Forelimb muscle (tissue), 1 donor: ENCODE data around the gene FAM174A. TPM values are rescaled to one million over a fixed set of nuclear protein-coding genes. Genes with fewer than 3 reads are reported as not detected.

Experiments
- DNase-seq: peaks from one replicate; pipeline ENCODE4 v3.0.0-alpha.2; 2013; ENCODE audit warnings: low read depth
- polyA plus RNA-seq: library from polyadenylated mRNA; unstranded; fragments of 120-200 nt; gene quantifications from one replicate; pipeline ENCODE4 v1.2.1, GENCODE V29; 2013; ENCODE audit not compliant: insufficient read length

The FAM174A gene
- polyA plus RNA-seq, result 37.4 TPM

DNA sequence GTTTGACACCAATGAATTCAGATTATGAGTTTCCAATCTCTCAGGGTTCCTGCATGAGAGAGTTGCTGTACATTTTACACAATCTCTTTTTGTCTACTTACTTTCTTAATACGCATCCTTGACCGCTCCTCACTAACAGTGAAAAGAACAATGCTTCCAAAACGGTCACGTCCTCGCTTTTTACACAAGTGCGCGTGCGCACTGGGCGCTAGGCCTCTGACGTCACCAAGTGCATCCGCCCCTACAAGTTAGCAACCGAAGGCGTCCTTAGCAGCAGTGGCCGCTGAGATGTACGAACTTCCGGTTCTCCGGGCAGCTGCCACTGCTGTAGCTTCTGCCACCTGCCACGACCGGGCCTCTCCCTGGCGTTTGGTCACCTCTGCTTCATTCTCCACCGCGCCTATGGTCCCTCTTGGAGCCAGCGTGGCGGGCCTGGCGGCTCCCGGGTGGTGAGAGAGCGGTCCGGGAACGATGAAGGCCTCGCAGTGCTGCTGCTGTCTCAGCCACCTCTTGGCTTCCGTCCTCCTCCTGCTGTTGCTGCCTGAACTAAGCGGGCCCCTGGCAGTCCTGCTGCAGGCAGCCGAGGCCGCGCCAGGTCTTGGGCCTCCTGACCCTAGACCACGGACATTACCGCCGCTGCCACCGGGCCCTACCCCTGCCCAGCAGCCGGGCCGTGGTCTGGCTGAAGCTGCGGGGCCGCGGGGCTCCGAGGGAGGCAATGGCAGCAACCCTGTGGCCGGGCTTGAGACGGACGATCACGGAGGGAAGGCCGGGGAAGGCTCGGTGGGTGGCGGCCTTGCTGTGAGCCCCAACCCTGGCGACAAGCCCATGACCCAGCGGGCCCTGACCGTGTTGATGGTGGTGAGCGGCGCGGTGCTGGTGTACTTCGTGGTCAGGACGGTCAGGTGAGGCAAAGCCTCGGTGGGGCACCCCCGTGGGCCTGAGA, at the start of gene FAM174A:
TSS of gene FAM174A (plus strand) at position 315 of the 946 bp plus-strand sequence. CDS start at position 472, 157 bp downstream.
- peak; percentile 98 for DNase-seq

- no peak for DNase-seq
Observed at GRCh38 chr5:100493996-100494395, 41.2 kb upstream of the FAM174A start.

GRCh38 chr5:100496296-100496695, 38.9 kb upstream of the FAM174A start:
- no peak for DNase-seq

DNA sequence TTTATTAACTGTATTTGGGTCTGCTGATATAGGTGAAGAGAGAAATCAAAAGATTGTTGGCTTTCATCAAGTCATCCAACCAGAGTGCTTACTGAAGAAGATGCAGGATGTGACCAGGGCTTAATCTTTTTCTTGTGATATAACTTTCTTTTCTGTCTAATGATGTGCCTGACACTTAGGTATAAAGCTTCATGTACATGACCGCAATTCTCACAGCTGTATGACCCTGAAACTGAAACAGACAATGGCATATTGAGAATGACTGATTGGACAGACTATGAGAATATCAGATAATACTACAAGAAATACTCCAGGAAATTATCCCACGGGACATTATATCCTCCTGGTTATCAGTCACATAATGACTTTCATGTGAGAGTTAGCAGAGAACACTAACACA, 32.5 kb upstream of the FAM174A start:
- DNase-seq, result no peak

DNA sequence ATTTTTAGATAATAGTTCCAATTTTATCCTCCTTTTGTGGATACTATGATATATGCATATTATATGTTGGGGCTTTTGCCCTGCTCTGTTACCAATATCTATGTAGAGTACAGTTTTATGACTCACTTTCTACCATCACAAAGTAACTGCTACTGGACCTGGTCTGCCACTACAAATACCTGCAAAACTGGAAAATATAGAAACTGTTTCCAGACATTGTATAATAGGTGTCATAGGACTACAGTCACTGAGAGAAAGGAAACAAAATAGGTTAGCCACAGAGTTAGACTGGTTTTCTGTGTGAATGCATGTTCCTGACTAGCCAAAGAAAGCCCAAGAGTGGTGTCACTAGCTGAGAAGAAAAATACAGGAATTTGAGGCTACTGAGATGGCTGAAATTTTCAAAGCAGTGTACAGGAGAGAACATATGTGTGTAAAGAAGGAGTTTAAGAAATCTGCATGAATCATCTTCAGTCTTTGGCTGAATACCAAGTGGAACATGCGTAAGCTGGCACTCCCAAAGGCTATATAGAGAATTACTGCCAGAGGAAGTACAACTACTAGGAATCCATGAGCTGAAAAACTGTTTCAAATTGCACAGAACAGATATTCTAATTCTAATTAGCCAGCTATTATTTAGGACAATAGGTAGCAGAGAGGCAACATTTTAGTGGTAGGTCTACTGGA, 29.0 kb upstream of the FAM174A start:
- no peak for DNase-seq

GRCh38 chr5:100516285-100516684, 18.9 kb upstream of the FAM174A start:
- no peak for DNase-seq

- DNase-seq, result no peak
Observed at GRCh38 chr5:100517301-100517974, 17.7 kb upstream of the FAM174A start.

- DNase-seq, result no peak
Observed at GRCh38 chr5:100518377-100518776, 16.8 kb upstream of the FAM174A start.

GRCh38 chr5:100519075-100519474, 16.1 kb upstream of the FAM174A start:
- no peak for DNase-seq

GRCh38 chr5:100520348-100520747, 14.8 kb upstream of the FAM174A start:
- DNase-seq, result no peak

- no peak for DNase-seq
Observed at GRCh38 chr5:100537946-100538345, 2.8 kb downstream of the FAM174A start.

GRCh38 chr5:100539519-100539918, 4.3 kb downstream of the FAM174A start:
- DNase-seq, result no peak

GRCh38 chr5:100542086-100542485, 6.9 kb downstream of the FAM174A start:
- no peak for DNase-seq

DNA sequence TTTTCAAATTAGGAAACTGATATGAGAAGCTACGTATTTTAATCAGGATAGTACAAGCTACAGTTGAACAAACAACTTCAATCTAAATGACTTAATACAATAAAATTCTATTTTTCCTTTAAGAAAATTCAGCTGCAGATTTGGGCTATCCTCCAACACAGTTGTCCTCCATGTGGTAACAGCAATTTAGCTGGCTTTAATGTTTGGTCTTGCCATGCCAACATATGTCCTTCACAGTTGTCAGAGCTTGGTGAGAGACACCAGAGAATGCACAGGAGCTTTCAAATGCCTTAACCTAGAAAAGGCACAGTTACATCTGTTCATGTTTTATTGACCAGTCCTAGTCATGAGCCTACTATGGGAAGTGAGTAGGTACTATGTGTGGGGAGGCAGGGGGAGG, 10.8 kb downstream of the FAM174A start:
- no peak for DNase-seq

DNA sequence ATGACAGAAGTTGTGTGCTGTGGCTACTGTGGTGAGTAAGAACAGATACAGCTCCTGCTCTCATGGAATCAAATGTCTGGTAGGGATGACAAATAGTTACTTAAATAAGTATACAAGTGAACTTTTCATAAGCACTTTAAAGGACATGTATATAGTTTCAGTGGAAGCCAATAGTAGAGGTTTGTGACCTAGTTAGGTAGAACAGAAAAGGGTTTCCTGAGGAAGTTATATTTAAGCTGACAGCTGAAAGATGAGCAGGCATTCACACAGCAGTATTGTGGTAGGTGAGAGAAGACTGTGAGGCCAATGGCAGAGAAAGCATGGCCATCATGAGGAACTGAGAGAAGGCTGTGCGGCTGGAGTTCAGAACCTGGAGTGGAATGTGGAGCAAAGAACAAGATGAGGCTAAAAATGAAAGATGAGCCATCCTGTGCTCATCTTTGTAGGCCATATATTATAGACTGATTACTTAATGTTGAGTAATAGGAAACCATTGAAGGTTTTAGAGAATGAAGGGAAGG, 15.4 kb downstream of the FAM174A start:
- no peak for DNase-seq

DNA sequence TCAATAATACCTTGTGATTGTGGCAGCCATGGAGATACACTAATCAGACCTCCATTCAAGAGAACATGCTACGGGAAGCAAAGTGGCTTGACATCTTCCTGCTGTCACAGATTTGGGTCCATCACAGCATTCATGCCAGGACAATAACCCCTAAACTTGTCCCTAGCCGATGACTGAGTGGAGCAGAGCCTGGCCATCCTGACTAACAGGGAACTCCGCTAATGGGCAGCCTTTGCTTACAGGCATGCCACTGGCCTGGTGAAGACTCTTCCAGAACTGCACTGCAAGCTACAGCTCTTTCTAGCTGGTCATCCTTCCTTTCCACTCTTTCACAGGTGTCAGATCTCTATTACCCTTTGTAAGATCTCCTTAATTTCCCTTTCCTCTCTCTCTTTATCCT, 16.0 kb downstream of the FAM174A start:
- no peak for DNase-seq

DNA sequence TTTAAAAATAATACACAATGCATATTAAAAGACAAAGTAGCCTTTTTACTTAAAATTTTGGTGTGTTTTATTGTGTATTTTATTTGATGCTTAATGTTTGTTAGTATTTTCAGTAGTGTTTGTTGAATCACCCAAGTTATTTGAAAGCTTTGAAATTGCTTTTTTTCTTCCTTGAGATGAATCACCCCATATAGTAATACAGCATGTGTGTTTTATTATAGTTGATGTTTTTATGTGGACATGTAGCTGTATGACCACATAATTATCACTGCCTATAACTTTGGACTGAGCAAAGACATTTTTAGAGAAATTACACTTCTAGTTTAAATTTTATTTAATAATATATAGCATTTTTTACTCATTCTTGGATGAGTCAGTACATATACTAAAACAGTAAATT, 18.0 kb downstream of the FAM174A start:
- no peak for DNase-seq

- DNase-seq, result no peak
Observed at GRCh38 chr5:100560860-100561259, 25.7 kb downstream of the FAM174A start.

DNA sequence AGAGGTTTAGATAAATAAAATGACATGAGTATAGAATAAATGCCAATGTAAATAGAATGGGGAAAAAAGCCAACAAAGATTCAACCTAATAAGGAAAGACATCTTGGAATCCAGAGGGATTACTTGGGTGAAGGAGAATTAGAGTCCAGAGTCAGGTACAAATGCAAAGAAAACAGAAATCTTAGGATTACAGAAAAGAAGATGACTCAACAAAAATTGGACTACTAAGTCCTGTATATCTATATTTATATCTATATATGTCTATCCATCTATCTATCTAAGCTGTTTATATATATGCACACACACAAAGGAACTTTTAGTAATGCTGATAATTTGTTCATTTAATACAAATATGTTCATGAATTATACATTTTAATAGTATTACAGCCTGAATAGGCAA, 27.6 kb downstream of the FAM174A start:
- no peak for DNase-seq

DNA sequence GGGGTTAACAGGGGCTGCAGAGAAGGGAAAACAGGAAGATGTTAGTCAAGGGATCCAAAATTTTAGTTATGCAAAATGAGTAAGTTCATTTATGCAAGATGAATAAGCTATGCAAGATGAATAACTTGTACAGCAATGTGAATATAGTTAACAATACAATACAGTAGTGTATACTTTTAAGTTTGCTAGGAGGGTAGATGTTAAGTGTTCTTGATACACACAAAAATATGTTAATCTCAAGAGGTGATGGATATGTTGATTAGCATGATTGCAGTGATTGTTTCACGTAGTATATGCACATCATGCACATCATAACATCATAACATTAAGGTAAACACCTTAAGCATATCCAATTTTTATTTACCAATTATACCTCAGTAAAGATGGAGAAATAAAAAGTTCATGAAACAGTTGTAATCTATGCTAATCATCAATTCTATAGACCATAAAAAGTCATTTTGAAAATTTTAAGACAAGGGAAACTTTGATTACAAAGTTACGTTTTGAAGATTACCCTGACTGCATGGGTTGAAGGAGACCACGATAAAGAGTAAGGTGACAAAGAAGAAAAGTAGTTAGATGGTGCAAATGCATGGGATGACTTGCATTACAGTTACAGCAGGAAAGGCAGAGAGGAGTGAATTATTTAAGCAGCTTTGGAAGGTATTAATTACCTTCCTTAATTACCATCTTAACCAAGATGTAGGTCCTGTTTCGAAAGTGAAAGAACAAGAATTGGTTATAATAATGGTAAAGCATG, 31.4 kb downstream of the FAM174A start:
- DNase-seq, result no peak

DNA sequence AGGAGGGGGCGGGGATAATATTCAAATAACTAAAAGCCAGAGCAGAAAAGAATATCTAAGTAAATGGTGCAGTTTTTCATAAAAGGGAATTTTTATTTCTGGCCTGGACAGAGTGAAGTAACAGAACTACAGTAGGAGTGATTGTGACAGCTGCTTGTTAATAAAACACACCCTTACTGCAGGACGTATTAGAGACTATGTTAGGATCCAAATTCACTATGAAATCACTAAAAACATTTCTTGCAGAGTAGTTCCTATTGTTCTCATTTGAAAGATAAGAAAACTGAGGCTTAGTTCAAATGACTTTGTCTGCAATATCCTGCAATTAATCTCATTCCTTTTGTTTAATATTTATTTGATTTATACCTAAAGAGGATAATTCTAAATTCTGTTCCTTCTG, 39.5 kb downstream of the FAM174A start:
- no peak for DNase-seq
